Right lung (tissue), 5 donors: ENCODE results near the gene HMCN1. TPM values are rescaled to one million over a fixed set of nuclear protein-coding genes. Genes with fewer than 3 reads are reported as not detected.
A peak's percentile ranks its signal among the peaks of the same experiment; 100 is the strongest.
"Not testable (repeated sequence)": the region's sequence is repeated elsewhere in the genome, so short reads cannot be mapped to it uniquely, and the experiment has no call there.

Experiments
- DNase-seq, 2 donors: peaks; one replicate each; pipeline ENCODE4 v3.0.0-alpha.2; 2013
- polyA plus RNA-seq, 5 donors: library from polyadenylated mRNA; unstranded; fragments of 120-200 nt; gene quantifications; one replicate each; pipeline versions ENCODE4 v1.2.1 to v1.2.3, GENCODE V29; 2013; ENCODE audit warnings: inconsistent platforms in 1 of 5, low replicate concordance in 1 of 5; ENCODE audit not compliant: insufficient read length in 5 of 5, insufficient read depth in 1 of 5

HMCN1 gene
- polyA plus RNA-seq, 5 donors: 28.1 to 56.5 (median 45.8) TPM

GRCh38 chr1:186193224-186193623, 459.0 kb downstream of the HMCN1 start:
- no peak for DNase-seq

- DNase-seq: no peak
Observed at GRCh38 chr1:186194107-186194756, 460.0 kb downstream of the HMCN1 start.

- no peak for DNase-seq
Observed at GRCh38 chr1:186195377-186195931, 461.3 kb downstream of the HMCN1 start.

- peak; percentile 70 to 71 for DNase-seq
Observed at GRCh38 chr1:186202271-186202764, 468.1 kb downstream of the HMCN1 start.

- peak in 1 of 2 donors; percentile 65 for DNase-seq
Observed at GRCh38 chr1:186202776-186203175, 468.6 kb downstream of the HMCN1 start.

- DNase-seq: no peak
Observed at GRCh38 chr1:186206048-186206570, 471.9 kb downstream of the HMCN1 start.

GRCh38 chr1:186207391-186208085, 473.3 kb downstream of the HMCN1 start:
- DNase-seq: no peak

- DNase-seq: peak in 1 of 2 donors; percentile 25
Observed at GRCh38 chr1:186208405-186209129, 474.4 kb downstream of the HMCN1 start.

GRCh38 chr1:186210258-186210657, 476.1 kb downstream of the HMCN1 start:
- DNase-seq: no peak

- not testable (repeated sequence) for DNase-seq
Observed at GRCh38 chr1:186211583-186211982, 477.4 kb downstream of the HMCN1 start.

- peak; percentile 70 to 81 for DNase-seq
Observed at GRCh38 chr1:186212568-186213224, 478.5 kb downstream of the HMCN1 start.

- DNase-seq: no peak
Observed at GRCh38 chr1:186213225-186213607, 479.0 kb downstream of the HMCN1 start.

- no peak for DNase-seq
Observed at GRCh38 chr1:186214791-186215190, 480.6 kb downstream of the HMCN1 start.

GRCh38 chr1:186215636-186216035, 481.4 kb downstream of the HMCN1 start:
- no peak for DNase-seq

- no peak for DNase-seq
Observed at GRCh38 chr1:186218654-186219352, 484.6 kb downstream of the HMCN1 start.

GRCh38 chr1:186220067-186220466, 485.9 kb downstream of the HMCN1 start:
- no peak for DNase-seq

GRCh38 chr1:186220911-186221310, 486.7 kb downstream of the HMCN1 start:
- no peak for DNase-seq

- no peak for DNase-seq
Observed at GRCh38 chr1:186225096-186225495, 490.9 kb downstream of the HMCN1 start.

- DNase-seq: no peak
Observed at GRCh38 chr1:186228749-186229148, 494.6 kb downstream of the HMCN1 start.

GRCh38 chr1:186231861-186232436, 497.8 kb downstream of the HMCN1 start:
- no peak for DNase-seq
